Central memory CD8-positive, alpha-beta T cell (primary cell): Measurements from ENCODE around the gene JADE2.

Experiments used
- ATAC-seq: fragments of 150-1000 bp; cut with Tn5 transposase; replicated peaks from 2 replicates; pipeline ENCODE4 v1.10.0; 2022; ENCODE audit warnings: mild to moderate bottlenecking, moderate FRiP score, moderate number of reproducible peaks; ENCODE audit not compliant: poor library complexity, severe bottlenecking; ENCODE audit errors: extremely low read depth
- DNase-seq, 2 donors: peaks; one replicate each; pipeline ENCODE4 v3.0.0; 2021; ENCODE audit warnings: low spot score in 2 of 2
- H3K27ac Mint-ChIP-seq: one replicate; pipeline ENCODE4 v1.8.0; 2022; ENCODE audit warnings: low read depth, mild to moderate bottlenecking, moderate library complexity, mixed read lengths
- H3K27me3 Mint-ChIP-seq: one replicate; pipeline ENCODE4 v1.8.0; 2022; ENCODE audit warnings: mixed read lengths
- H3K36me3 Mint-ChIP-seq: one replicate; pipeline ENCODE4 v1.8.0; 2022; ENCODE audit warnings: mild to moderate bottlenecking, moderate library complexity, mixed read lengths; ENCODE audit not compliant: insufficient read depth
- H3K4me1 Mint-ChIP-seq: one replicate; pipeline ENCODE4 v1.8.0; 2022; ENCODE audit warnings: mixed read lengths
- H3K4me3 Mint-ChIP-seq: one replicate; pipeline ENCODE4 v1.8.0; 2022; ENCODE audit warnings: mild to moderate bottlenecking, moderate library complexity, mixed read lengths
- H3K9me3 Mint-ChIP-seq: one replicate; pipeline ENCODE4 v1.8.0; 2022; ENCODE audit warnings: mixed read lengths

The JADE2 gene

GRCh38 chr5:134574521-134574920 lies 49.1 kb downstream of the JADE2 start:
- H3K9me3 Mint-ChIP-seq = no peaks in the 10 kb centered on the region
- peaks cover 37% of the 10 kb centered on the region for H3K36me3 Mint-ChIP-seq
- H3K4me1 Mint-ChIP-seq = peaks cover 57% of the 10 kb centered on the region
- peak overlapping the region; percentile 12 for H3K27ac Mint-ChIP-seq
- no peaks in the 10 kb centered on the region for H3K27me3 Mint-ChIP-seq
- DNase-seq (no peak), ATAC-seq (no peak)
- H3K4me3 Mint-ChIP-seq = no peak overlapping the region

- ATAC-seq (no peak), DNase-seq (no peak)
- Mint-ChIP-seq H3K27ac (peak overlapping the region; percentile 12), H3K36me3 (peaks cover 38% of the 10 kb centered on the region), H3K9me3 (no peaks in the 10 kb centered on the region), H3K4me3 (no peak overlapping the region), H3K27me3 (no peaks in the 10 kb centered on the region), H3K4me1 (peaks cover 49% of the 10 kb centered on the region)
These were observed 49.8 kb downstream of the JADE2 start for GRCh38 chr5:134575316-134575715.

GRCh38 chr5:134576386-134577021 lies 51.0 kb downstream of the JADE2 start:
- Mint-ChIP-seq H3K4me3 (no peak overlapping the region), H3K27ac (peak overlapping the region; percentile 32), H3K27me3 (no peaks in the 10 kb centered on the region), H3K36me3 (peaks cover 30% of the 10 kb centered on the region), H3K9me3 (no peaks in the 10 kb centered on the region), H3K4me1 (peaks cover 42% of the 10 kb centered on the region)
- DNase-seq = no peak
- ATAC-seq = no peak

GRCh38 chr5:134577022-134577795 lies 51.7 kb downstream of the JADE2 start:
- H3K4me3 Mint-ChIP-seq = no peak overlapping the region
- ATAC-seq = no peak
- DNase-seq = no peak
- H3K36me3 Mint-ChIP-seq = peaks cover 30% of the 10 kb centered on the region
- no peaks in the 10 kb centered on the region for H3K27me3 Mint-ChIP-seq
- H3K9me3 Mint-ChIP-seq = no peaks in the 10 kb centered on the region
- H3K4me1 Mint-ChIP-seq = peaks cover 35% of the 10 kb centered on the region
- H3K27ac Mint-ChIP-seq = peak overlapping the region; percentile 38

- Mint-ChIP-seq H3K4me1 (peaks cover 30% of the 10 kb centered on the region), H3K27me3 (no peaks in the 10 kb centered on the region), H3K4me3 (no peak overlapping the region), H3K36me3 (peaks cover 30% of the 10 kb centered on the region), H3K27ac (peak overlapping the region; percentile 38), H3K9me3 (no peaks in the 10 kb centered on the region)
- DNase-seq (peak; percentile 61 to 71), ATAC-seq (peak; percentile 61)
These were observed 52.5 kb downstream of the JADE2 start for GRCh38 chr5:134577796-134578577.

- H3K9me3 Mint-ChIP-seq = no peaks in the 10 kb centered on the region
These were observed 53.3 kb downstream of the JADE2 start for GRCh38 chr5:134578578-134579283.

GRCh38 chr5:134579284-134579771 lies 53.9 kb downstream of the JADE2 start:
- H3K4me1 Mint-ChIP-seq = peaks cover 33% of the 10 kb centered on the region
- H3K27ac Mint-ChIP-seq = no peak overlapping the region
- no peak for DNase-seq
- no peaks in the 10 kb centered on the region for H3K27me3 Mint-ChIP-seq
- H3K9me3 Mint-ChIP-seq = no peaks in the 10 kb centered on the region
- H3K4me3 Mint-ChIP-seq = no peak overlapping the region
- no peak for ATAC-seq
- H3K36me3 Mint-ChIP-seq = peaks cover 26% of the 10 kb centered on the region

More at GRCh38 chr5:134578578-134579283, 53.3 kb downstream of the JADE2 start:
- H3K4me1 Mint-ChIP-seq = peaks cover 31% of the 10 kb centered on the region
- peaks cover 29% of the 10 kb centered on the region for H3K36me3 Mint-ChIP-seq
- H3K27ac Mint-ChIP-seq = peak overlapping the region; percentile 38
- H3K27me3 Mint-ChIP-seq = no peaks in the 10 kb centered on the region
- no peak overlapping the region for H3K4me3 Mint-ChIP-seq
- DNase-seq (no peak), ATAC-seq (no peak)

GRCh38 chr5:134580001-134580460 lies 54.6 kb downstream of the JADE2 start:
- no peak for ATAC-seq
- peaks cover 22% of the 10 kb centered on the region for H3K36me3 Mint-ChIP-seq
- no peak for DNase-seq
- H3K4me1 Mint-ChIP-seq = peaks cover 26% of the 10 kb centered on the region
- no peaks in the 10 kb centered on the region for H3K9me3 Mint-ChIP-seq
- H3K4me3 Mint-ChIP-seq = no peak overlapping the region
- H3K27me3 Mint-ChIP-seq = no peaks in the 10 kb centered on the region
- no peak overlapping the region for H3K27ac Mint-ChIP-seq

- no peak overlapping the region for H3K27ac Mint-ChIP-seq
- no peak for DNase-seq
- no peak for ATAC-seq
- H3K4me1 Mint-ChIP-seq = peaks cover 20% of the 10 kb centered on the region
- no peaks in the 10 kb centered on the region for H3K27me3 Mint-ChIP-seq
- H3K36me3 Mint-ChIP-seq = peaks cover 18% of the 10 kb centered on the region
- H3K4me3 Mint-ChIP-seq = no peak overlapping the region
- no peaks in the 10 kb centered on the region for H3K9me3 Mint-ChIP-seq
These were observed 55.9 kb downstream of the JADE2 start for GRCh38 chr5:134581241-134581981.

GRCh38 chr5:134582281-134582680 lies 56.8 kb downstream of the JADE2 start:
- H3K9me3 Mint-ChIP-seq = no peaks in the 10 kb centered on the region
- H3K4me3 Mint-ChIP-seq = no peak overlapping the region
- no peak overlapping the region for H3K27ac Mint-ChIP-seq
- H3K27me3 Mint-ChIP-seq = no peaks in the 10 kb centered on the region
- DNase-seq = no peak
- no peak for ATAC-seq
- peaks cover 20% of the 10 kb centered on the region for H3K36me3 Mint-ChIP-seq
- H3K4me1 Mint-ChIP-seq = peaks cover 21% of the 10 kb centered on the region

- Mint-ChIP-seq H3K4me3 (no peak overlapping the region), H3K27ac (no peak overlapping the region), H3K4me1 (peaks cover 17% of the 10 kb centered on the region), H3K36me3 (peaks cover 18% of the 10 kb centered on the region), H3K9me3 (no peaks in the 10 kb centered on the region), H3K27me3 (no peaks in the 10 kb centered on the region)
- DNase-seq (no peak), ATAC-seq (no peak)
These were observed 57.5 kb downstream of the JADE2 start for GRCh38 chr5:134582941-134583340.
